HepG2 (cell line): Measurements from ENCODE around the gene E2F1. TPM values are rescaled to one million over a fixed set of nuclear protein-coding genes. Genes with fewer than 3 reads are reported as not detected.
A peak's percentile ranks its signal among the peaks of the same experiment; 100 is the strongest.

ENCODE experiments used
- ATM ChIP-seq: fragments of 450-650 bp; IDR thresholded peaks from 2 replicates; pipeline ENCODE4 v1.7.1; 2017; ENCODE audit warnings: mild to moderate bottlenecking, borderline replicate concordance
- GMEB2 ChIP-seq: IDR thresholded peaks from 2 replicates; pipeline ENCODE4 v1.6.1; 2016; ENCODE audit warnings: missing biosample characterization, missing genetic modification reagents, low read depth
- HNRNPH1 ChIP-seq: fragments of 200-400 bp; formaldehyde crosslinking; optimal IDR thresholded peaks from 2 replicates; pipeline ENCODE3; 2017; ENCODE audit warnings: mild to moderate bottlenecking, low read depth, low read length
- NFYB ChIP-seq: sonication (generic); formaldehyde crosslinking; IDR thresholded peaks from 2 replicates; pipeline ENCODE4 v1.4.0; 2020; ENCODE audit warnings: missing genetic modification reagents
- NPAS2 ChIP-seq: sonication (generic); formaldehyde crosslinking; IDR thresholded peaks from 2 replicates; pipeline ENCODE4 v1.8.0; 2022; ENCODE audit warnings: mild to moderate bottlenecking, missing genetic modification reagents, borderline replicate concordance
- SRSF1 ChIP-seq: fragments of 200-400 bp; formaldehyde crosslinking; optimal IDR thresholded peaks from 2 replicates; pipeline ENCODE3; 2017; ENCODE audit warnings: mild to moderate bottlenecking, low read depth, low read length, moderate library complexity
- ZBTB40 ChIP-seq, 2 experiments: fragments of 450-650 bp in 1 of 2; sonication (generic) in 1 of 2; formaldehyde crosslinking in 1 of 2; IDR thresholded peaks; 2 replicates each; pipeline versions ENCODE4 v1.6.1 to v1.8.0; 2016 to 2022; ENCODE audit warnings: antibody characterized with exemption in 1 of 2, mild to moderate bottlenecking in 1 of 2, missing genetic modification reagents in 1 of 2
- ZFP36L1 ChIP-seq: sonication (generic); formaldehyde crosslinking; IDR thresholded peaks from 2 replicates; pipeline ENCODE4 v1.8.0; 2022; ENCODE audit warnings: mild to moderate bottlenecking, missing genetic modification reagents, moderate library complexity
- ZNF326 ChIP-seq: sonication (generic); formaldehyde crosslinking; IDR thresholded peaks from 2 replicates; pipeline ENCODE4 v1.4.0; 2020; ENCODE audit warnings: missing genetic modification reagents, borderline replicate concordance
- ZNF414 ChIP-seq: sonication (generic); formaldehyde crosslinking; IDR thresholded peaks from 2 replicates; pipeline ENCODE4 v1.5.0; 2020; ENCODE audit warnings: missing genetic modification reagents
- ZSCAN31 ChIP-seq: sonication (generic); formaldehyde crosslinking; IDR thresholded peaks from 2 replicates; pipeline ENCODE4 v1.5.0; 2020; ENCODE audit warnings: low read depth, mild to moderate bottlenecking, missing genetic modification reagents
- polyA plus RNA-seq, 8 experiments: library from polyadenylated mRNA; depleted of rRNA in 3 of 8; stranded (reverse) in 7 of 8; unstranded in 1 of 8; fragments of >200 nt; fragmentation: Illumina TruSeq in 4 of 8; extraction: Trizol in 4 of 8; gene quantifications; 2 replicates each; pipeline versions ENCODE4 v1.2.1 to v1.2.3, GENCODE V29; 2011 to 2016; ENCODE audit warnings: low read depth in 4 of 8, missing spikeins in 1 of 8, mixed read lengths in 1 of 8; ENCODE audit not compliant: insufficient read depth in 1 of 8
- total RNA-seq, 5 experiments: library from RNA; depleted of rRNA; stranded (reverse); fragments of >200 nt; fragmentation: Illumina TruSeq; extraction: Trizol; gene quantifications; 2 replicates each; pipeline ENCODE4 v1.2.3, GENCODE V29; 2016; ENCODE audit warnings: low read depth in 1 of 5
- TF ChIP-seq, protein P1 (sequence below): sonication (generic); formaldehyde crosslinking; conservative IDR thresholded peaks from 2 replicates; pipeline ENCODE4 v1.8.1; 2023; ENCODE audit warnings: missing genetic modification reagents

E2F1 gene
- total and polyA plus RNA-seq, 2 of the 13 experiments (the other 11 are each of a cell fraction or from before 2014, with no cell fraction given): 25.5 to 39.4 TPM

DNA sequence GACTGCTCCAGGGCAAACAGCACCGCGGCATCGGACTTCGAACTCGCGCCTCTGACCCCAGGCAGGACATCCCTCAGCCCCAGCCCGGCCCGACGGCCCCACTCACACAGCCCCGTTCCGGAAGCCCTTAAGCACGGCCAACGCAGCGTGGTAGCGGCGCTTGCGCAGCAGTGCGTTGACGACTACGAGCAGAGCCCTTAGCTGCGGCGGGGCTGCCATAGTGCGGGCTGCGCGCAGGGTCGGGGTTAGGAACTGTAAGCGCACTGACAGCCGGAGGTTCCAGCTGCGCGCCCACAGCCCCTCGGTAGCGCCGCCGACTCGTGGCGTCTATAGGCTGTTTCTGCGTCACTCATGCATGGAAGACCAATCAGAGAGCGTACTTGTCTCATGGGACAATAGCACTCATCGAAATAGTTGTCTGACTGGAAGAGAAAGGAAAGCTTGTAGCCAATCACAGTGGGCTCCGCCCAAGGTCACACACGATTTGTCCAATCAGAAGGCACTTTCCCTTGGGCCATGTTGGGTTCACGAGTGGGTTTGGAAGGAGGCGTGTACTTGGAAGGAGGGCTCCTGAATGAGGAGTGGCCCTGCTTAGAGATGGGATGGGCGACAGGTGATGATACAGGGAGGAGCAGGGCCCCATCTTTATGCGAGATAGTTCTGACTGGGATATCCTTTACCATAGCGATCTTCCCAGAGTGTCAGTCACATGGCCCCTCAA, 34.0 kb upstream of the E2F1 start, which contains the start of gene PXMP4 (continued):
- TF ChIP-seq ZBTB40 (IDR thresholded peaks at IDR 0.05): no peak
- TF ChIP-seq ZBTB40 (CRISPR knock-in tag; IDR thresholded peaks at IDR 0.05): 0 out of 2 replicates have a peak, but pooled peaks have one; percentile 9
- TF ChIP-seq ATM: no peak
- TF ChIP-seq, protein P1, sequence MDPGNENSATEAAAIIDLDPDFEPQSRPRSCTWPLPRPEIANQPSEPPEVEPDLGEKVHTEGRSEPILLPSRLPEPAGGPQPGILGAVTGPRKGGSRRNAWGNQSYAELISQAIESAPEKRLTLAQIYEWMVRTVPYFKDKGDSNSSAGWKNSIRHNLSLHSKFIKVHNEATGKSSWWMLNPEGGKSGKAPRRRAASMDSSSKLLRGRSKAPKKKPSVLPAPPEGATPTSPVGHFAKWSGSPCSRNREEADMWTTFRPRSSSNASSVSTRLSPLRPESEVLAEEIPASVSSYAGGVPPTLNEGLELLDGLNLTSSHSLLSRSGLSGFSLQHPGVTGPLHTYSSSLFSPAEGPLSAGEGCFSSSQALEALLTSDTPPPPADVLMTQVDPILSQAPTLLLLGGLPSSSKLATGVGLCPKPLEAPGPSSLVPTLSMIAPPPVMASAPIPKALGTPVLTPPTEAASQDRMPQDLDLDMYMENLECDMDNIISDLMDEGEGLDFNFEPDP: peak; percentile 93
- TF ChIP-seq GMEB2: no peak
- TF ChIP-seq ZNF326: no peak
- 0 out of 2 replicates have a peak, but pooled peaks have one; percentile 22 for TF ChIP-seq ZNF414 (CRISPR knock-in tag)
- TF ChIP-seq ZSCAN31: 0 out of 2 replicates have a peak, but pooled peaks have one; percentile 20
- no peak for TF ChIP-seq NPAS2 (CRISPR knock-in tag)
- TF ChIP-seq ZFP36L1: no peak
- TF ChIP-seq SRSF1: peak; percentile 48
- TF ChIP-seq NFYB (CRISPR knock-in tag): peak; percentile 59
- TF ChIP-seq HNRNPH1: no peak
